ENCODE measurements around the gene IFIT2.
"Not testable (repeated sequence)": the region's sequence is repeated elsewhere in the genome, so short reads cannot be mapped to it uniquely, and the experiment has no call there.

IFIT2 gene

DNA sequence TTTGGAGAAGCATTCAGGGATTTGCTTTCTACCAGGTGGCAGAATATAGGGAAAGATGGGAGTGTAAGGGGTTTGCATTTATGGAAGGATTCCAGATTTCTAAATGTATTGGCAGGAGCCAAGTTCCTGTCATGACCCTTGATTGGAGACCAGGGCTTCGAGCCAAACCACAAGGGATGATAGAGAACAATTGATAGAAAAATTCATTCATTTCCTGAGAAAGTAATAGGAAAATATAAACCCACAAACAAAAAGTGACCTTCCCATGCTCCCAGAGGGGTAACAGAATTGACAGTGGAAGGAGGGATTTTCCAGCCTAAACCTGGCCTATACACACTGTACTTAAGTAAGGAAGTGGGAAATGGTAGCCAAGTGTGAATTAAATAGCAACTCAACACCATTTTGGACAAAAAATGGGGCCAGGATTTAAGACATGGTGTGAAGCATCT, 22.4 kb upstream of the IFIT2 start:
- DNase-seq (ENCODE audit: low read depth in 1 of 2, low spot score in 1 of 2) = no peak

GRCh38 chr10:89280508-89280907, 21.3 kb upstream of the IFIT2 start:
- no peak for DNase-seq (ENCODE audit: low read depth in 1 of 2, low spot score in 1 of 2)

DNA sequence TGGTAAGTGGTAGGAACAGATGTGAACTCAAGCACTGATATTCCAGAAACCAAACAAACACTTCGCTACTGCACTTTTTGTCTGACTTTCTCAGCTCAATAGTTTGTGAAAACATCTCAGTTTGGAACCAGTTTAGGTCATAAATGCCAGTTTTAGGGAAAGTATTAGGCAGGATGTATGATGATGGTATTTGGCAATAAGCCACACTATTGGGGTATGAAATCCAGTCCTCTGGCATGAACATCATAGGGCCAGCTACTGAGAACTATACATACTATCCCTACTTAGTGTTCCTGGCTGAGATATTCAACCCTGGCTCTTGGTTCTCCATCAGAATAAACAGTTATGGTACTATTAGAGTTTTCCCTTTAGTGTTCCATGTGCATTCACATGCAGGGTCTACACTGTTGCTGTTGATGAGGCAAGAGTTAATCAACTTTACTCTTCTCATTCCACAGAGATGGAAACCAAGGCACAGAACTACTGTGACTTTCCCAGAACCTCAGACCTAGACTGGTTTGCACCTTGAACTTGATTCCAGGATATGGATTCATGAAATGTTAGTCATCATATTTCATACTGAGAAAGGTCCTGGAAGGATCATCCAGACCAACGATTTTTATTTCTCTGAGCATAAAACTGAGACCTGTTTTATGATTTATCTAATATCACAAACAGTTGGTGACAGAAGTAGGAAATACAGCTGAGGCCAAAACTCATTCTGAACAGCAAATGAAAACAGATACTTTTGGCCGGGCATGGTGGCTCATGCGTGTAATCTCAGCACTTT, 20.0 kb upstream of the IFIT2 start:
- DNase-seq (ENCODE audit: low read depth in 1 of 2, low spot score in 1 of 2) = no peak

DNA sequence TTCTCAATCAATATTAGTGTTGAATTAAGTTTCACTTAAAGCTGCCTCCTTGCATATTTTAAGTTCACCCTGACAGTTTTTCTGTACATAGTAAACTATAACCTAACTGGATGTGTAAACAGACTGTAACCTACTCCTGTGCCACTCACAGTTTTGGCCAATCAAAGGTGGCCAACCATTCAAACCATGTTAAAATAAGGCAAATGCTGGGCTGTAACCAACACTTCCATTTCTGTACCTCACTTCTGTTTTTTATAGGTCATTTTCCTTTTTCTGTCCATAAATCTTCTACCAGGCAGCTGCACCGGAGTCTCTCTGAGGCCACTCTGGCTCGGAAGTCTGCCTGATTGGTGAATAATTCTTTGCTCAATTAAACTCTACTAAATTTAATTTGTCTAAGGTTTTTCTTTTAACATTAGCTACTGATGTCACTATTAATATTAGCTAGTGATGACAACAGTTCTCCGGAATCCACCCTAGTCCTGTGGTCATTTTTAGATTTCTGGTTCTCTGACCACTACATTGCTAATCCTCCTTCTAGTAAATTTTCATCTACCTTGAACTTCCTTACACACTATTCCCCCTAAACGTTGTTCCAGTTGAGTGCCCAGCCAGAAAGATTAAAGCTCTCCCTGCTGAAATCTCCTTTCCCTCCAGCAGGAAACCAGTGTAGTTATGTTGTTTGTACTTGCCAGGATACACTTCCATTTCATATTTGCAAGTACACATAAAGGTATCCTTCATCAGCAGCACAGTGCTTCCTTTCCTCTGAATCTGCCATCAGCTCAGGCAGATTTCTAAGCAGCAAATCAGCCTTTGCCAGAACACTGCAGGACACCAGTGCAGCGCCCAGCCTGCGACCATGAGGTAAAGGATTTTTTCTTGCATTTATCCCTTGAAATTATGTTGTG, 18.6 kb upstream of the IFIT2 start:
- no peak for DNase-seq (ENCODE audit: low read depth in 1 of 2, low spot score in 1 of 2)

- no peak for DNase-seq (ENCODE audit: low read depth in 1 of 2, low spot score in 1 of 2)
Observed at GRCh38 chr10:89283936-89284475, 17.8 kb upstream of the IFIT2 start.

GRCh38 chr10:89284711-89285110, 17.1 kb upstream of the IFIT2 start:
- not testable (repeated sequence) for DNase-seq (ENCODE audit: low read depth in 1 of 2, low spot score in 1 of 2)

- DNase-seq (ENCODE audit: low read depth in 1 of 2, low spot score in 1 of 2) = not testable (repeated sequence)
Observed at GRCh38 chr10:89285303-89285702, 16.5 kb upstream of the IFIT2 start.

- DNase-seq (ENCODE audit: low read depth in 1 of 2, low spot score in 1 of 2) = no peak
Observed at GRCh38 chr10:89294721-89295239, 7.1 kb upstream of the IFIT2 start.

DNA sequence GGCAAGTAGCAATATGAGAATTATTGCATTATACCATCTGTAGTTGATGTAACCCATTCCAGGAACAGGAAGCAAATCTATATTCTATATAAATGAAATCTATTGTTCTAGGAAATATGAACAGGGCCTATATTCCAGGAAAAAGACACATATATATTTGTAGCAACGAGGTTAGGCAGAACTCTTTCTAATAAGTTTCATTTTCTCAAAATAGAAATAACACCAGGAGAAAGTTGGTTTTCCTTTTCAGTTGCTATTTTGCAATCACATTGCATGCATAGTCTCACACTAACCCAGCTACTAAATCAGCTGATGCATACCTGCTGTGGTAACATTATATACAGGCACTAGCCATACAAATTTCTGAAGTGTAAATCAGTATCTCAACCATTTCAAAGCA, 6.2 kb upstream of the IFIT2 start:
- no peak for DNase-seq (ENCODE audit: low read depth in 1 of 2, low spot score in 1 of 2)

DNA sequence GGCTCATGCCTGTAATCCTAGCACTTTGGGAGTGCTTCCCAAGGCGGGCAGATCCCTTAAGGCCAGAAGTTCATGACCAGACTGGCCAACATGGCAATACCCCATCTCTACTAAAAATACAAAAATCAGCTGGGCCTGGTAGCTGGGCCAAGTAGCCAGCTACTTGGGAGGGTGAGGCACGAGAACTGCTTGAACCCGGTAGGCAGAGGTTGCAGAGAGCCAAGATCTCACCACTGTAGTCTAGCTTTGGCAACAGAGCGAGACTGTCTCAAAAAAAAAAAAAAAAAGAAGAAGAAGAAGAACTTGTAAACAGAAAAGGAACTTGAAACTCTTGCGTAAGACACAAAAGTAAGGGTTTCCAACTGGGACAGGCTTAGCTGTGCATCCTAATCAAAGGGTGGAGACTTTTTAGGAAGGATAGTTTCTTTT, 5.6 kb upstream of the IFIT2 start:
- no peak for DNase-seq (ENCODE audit: low read depth in 1 of 2, low spot score in 1 of 2)

GRCh38 chr10:89297356-89297755, 4.5 kb upstream of the IFIT2 start:
- DNase-seq (ENCODE audit: low read depth in 1 of 2, low spot score in 1 of 2) = no peak

DNA sequence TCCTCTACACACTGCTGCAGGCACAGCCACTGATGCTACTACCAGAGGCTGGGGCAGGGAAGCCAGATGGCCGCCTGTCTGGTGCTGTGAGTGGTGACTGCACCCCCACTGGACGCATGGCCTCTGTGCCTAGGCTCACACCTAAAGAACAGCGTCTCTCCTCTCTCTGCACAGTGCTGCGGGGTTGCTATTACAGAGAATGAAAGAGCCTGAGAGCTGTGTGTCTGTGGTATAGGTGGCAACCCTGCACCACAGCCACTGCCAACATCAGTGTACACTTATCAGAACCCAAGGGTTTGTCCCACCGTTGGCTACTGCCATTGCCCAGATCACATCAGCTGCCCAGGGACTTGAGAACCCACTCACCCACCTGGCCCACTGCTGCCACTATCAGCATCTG, 4.1 kb upstream of the IFIT2 start:
- no peak for DNase-seq (ENCODE audit: low read depth in 1 of 2, low spot score in 1 of 2)

DNA sequence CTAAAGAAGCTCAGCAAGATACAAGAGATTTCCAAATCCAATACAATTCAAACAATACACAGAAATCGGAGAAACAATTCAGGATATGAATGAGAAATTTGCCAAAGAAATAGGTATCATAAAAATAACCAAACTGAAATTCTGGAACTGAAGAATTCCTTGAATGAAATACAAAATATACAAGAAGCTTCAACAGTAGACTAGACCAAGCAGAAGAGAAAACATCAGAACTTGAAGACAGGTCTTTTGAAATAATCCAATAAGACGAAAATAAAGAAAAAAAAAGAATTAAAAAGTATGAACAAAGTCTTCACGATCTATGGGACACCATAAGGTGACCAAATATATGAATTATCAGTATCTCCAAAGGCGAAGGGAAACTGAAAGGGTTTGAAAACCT, 2.8 kb upstream of the IFIT2 start:
- no peak for DNase-seq (ENCODE audit: low read depth in 1 of 2, low spot score in 1 of 2)

DNA sequence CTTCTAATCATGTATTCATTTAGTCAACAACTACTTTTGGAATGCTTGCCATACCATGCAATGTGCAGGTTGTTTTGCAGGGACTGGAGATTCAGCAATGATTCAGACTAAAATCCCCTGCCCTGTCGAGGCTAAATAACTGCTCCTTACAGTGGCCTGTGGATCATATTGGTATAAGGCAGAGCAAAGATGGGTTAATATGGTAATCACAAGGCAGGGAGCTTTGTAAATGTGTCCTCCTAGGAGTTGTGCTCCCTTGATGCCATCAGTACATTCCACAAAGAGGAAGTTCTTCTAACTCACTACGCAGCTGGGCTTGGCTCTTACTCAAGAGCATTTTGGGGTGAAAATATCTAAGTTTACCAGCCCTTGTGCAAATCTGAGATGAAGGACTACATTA, 614 bp upstream of the IFIT2 start:
- no peak for DNase-seq (ENCODE audit: low read depth in 1 of 2, low spot score in 1 of 2)

DNA sequence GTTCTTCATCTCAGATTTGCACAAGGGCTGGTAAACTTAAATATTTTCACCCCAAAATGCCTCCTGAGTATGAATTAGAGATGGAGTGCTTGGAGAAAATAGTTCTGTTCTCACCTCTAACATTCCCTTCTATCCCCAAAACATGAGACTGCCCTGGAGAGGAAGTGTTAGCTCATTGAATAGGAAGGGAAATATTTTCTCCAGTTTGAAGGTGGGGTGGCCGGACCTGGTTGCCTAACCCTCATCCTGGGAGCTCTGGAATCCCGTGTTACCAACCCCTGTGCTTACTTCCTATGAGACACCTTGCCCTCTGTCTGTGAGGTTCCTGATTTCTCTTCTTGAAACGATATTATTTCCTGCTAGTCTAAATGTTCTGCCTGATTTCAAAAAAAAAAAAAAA, 779 bp downstream of the IFIT2 start:
- DNase-seq (ENCODE audit: low read depth in 1 of 2, low spot score in 1 of 2) = no peak

- no peak for DNase-seq (ENCODE audit: low read depth in 1 of 2, low spot score in 1 of 2)
Observed at GRCh38 chr10:89303161-89303560, 1.3 kb downstream of the IFIT2 start.

GRCh38 chr10:89304026-89304425, 2.2 kb downstream of the IFIT2 start:
- no peak for DNase-seq (ENCODE audit: low read depth in 1 of 2, low spot score in 1 of 2)

DNA sequence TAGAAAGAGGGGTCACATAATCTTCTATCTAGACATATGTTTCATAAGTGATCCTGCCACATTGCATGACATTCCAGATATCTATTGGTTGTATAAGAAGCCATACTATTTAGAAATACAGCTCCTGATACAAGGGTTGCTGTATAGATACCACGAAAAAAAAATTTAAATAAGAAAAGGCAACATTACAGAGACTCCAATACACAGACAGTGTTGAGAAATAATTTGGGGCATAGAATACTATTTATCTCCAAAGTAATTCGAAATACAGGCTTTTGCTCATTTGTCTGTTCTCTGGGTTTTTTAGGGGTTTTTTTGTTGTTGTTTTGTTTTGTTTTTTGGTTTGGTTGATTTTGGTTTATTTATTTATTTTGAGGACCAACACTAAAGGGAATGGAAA, 2.6 kb downstream of the IFIT2 start:
- no peak for DNase-seq (ENCODE audit: low read depth in 1 of 2, low spot score in 1 of 2)

DNA sequence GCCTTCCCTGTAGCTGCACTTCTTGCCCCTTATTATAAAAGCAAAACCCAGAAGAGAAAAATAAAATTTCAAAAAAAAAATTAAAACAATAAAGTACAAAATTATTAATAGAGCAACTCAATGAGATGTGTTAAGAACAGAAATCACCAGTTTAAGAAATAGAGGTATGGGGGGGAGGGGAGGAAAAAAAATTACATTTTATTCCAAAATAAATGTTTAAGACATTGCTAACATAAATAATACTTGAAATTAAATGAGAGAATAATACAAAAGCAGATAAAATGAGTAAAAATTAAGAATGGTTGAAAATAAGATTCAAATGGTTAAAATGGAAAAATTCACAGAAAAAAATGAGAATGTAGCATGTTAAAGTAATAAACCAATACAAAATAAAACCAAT, 3.1 kb downstream of the IFIT2 start:
- no peak for DNase-seq (ENCODE audit: low read depth in 1 of 2, low spot score in 1 of 2)

DNA sequence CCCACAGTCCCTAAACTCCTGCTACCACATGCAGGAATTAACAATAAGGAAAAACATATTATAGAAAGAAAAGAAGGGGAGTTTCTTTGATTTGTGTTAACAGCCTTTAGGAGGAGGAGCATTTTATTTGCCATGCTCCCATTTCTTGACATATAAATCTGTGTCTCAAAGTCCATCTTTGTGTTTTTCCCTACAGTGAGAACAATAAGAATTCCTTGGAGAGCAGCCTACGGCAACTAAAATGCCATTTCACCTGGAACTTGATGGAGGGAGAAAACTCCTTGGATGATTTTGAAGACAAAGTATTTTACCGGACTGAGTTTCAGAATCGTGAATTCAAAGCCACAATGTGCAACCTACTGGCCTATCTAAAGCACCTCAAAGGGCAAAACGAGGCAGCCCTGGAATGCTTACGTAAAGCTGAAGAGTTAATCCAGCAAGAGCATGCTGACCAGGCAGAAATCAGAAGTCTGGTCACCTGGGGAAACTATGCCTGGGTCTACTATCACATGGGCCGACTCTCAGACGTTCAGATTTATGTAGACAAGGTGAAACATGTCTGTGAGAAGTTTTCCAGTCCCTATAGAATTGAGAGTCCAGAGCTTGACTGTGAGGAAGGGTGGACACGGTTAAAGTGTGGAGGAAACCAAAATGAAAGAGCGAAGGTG, 4.1 kb downstream of the IFIT2 start:
- DNase-seq (ENCODE audit: low read depth in 1 of 2, low spot score in 1 of 2) = no peak

Measured in stimulated activated CD4-positive, alpha-beta T cell treated with anti-CD3 and anti-CD28 coated beads, Interleukin-15, amount 100 ng/mL, for 1 hour (primary cell).